Gastrocnemius medialis (tissue), 4 donors: ENCODE results near the gene RNF224. TPM values are rescaled to one million over a fixed set of nuclear protein-coding genes. Genes with fewer than 3 reads are reported as not detected.
A peak's percentile ranks its signal among the peaks of the same experiment; 100 is the strongest.

Experiments used
- ATAC-seq, 2 donors: fragments of 150-250 bp; one replicate each; pipeline ENCODE4 v1.9.1; 2016
- DNase-seq, 2 donors: peaks; one replicate each; pipeline ENCODE4 v3.0.0-alpha.2; 2019
- H3K27ac ChIP-seq, 4 donors: fragments of 200-600 bp; sonication (generic); 1 replicate in 1 of 4; 2 replicates in 3 of 4; pipeline ENCODE4 v1.5.1; 2016 to 2018; ENCODE audit warnings: mild to moderate bottlenecking in 2 of 4, moderate library complexity in 1 of 4
- H3K27me3 ChIP-seq, 3 donors: fragments of 200-600 bp; sonication (generic) in 2 of 3; 1 replicate in 1 of 3; 2 replicates in 2 of 3; pipeline versions ENCODE4 v1.5.1 to v1.6.0; 2016 to 2019; ENCODE audit warnings: mild to moderate bottlenecking in 1 of 3, moderate library complexity in 1 of 3
- H3K36me3 ChIP-seq, 2 donors: fragments of 200-600 bp; sonication (generic) in 1 of 2; one replicate each; pipeline ENCODE4 v1.5.1; 2017 to 2018
- H3K4me1 ChIP-seq, 2 donors: fragments of 200-600 bp; sonication (generic) in 1 of 2; one replicate each; pipeline ENCODE4 v1.5.1; 2016 to 2017; ENCODE audit warnings: mild to moderate bottlenecking in 2 of 2
- H3K4me3 ChIP-seq, 4 donors: fragments of 200-600 bp; sonication (generic) in 3 of 4; 1 replicate in 1 of 4; 2 replicates in 3 of 4; pipeline ENCODE4 v1.5.1; 2016 to 2019; ENCODE audit warnings: mild to moderate bottlenecking in 2 of 4
- H3K9me3 ChIP-seq, 3 donors: fragments of 200-600 bp; sonication (generic) in 2 of 3; 1 replicate in 1 of 3; 2 replicates in 2 of 3; pipeline ENCODE4 v1.5.1; 2016 to 2019
- CTCF ChIP-seq, 5 experiments: fragments of 450-650 bp in 3 of 5; fragments of 200-600 bp in 2 of 5; sonication (generic) in 2 of 5; IDR thresholded peaks in 4 of 5; conservative IDR thresholded peaks in 1 of 5; 1 replicate in 4 of 5; 2 replicates in 1 of 5; pipeline ENCODE4 v1.5.1; 2016 to 2019; ENCODE audit warnings: antibody characterized with exemption in 5 of 5, mild to moderate bottlenecking in 3 of 5, moderate library complexity in 3 of 5
- POLR2A ChIP-seq, 2 donors: fragments of 450-650 bp; IDR thresholded peaks; one replicate each; pipeline ENCODE4 v1.6.1; 2017; ENCODE audit warnings: antibody characterized with exemption in 2 of 2, mild to moderate bottlenecking in 2 of 2, moderate library complexity in 2 of 2
- in situ Hi-C, 4 donors: fragments of 200-750 bp; cut with MboI; loops; one replicate each; pipeline versions ENCODE4 v1.15.0 to v1.8.0; 2017; ENCODE audit warnings: low sequenced_read_pairs in 4 of 4
- intact Hi-C: fragments of 100-400 bp; cut with DNase I; formaldehyde crosslinking; loops from one replicate; pipeline ENCODE4 v1.15.1; 2023; ENCODE audit warnings: low total_unique reads
- total RNA-seq, 4 donors: library from RNA; depleted of rRNA; stranded (reverse); fragments of >200 nt; gene quantifications; one replicate each; pipeline versions ENCODE4 v1.1.0 to v1.2.3, GENCODE V29; 2016

RNF224 gene
- total RNA-seq, 4 donors from 2014 or later, result not detected

- peaks cover 12 to 39% (median 19%) of the 10 kb centered on the region in 3 donors for H3K27me3 ChIP-seq
- TF ChIP-seq POLR2A (IDR thresholded peaks at IDR 0.05), result no peak
- no peak for TF ChIP-seq CTCF (IDR thresholded peaks at IDR 0.05 in 4 of 5, conservative IDR thresholded peaks at IDR 0.05 in 1 of 5)
- H3K4me1 ChIP-seq, result peaks cover 32 to 39% of the 10 kb centered on the region in 2 donors
- H3K36me3 ChIP-seq, result no peaks in the 10 kb centered on the region
- intact Hi-C loops, result loop anchor here (10.0 kb wide), 1 partner anchor 449 kb away; no protein-coding TSS in a partner anchor
- no peak overlapping the region for H3K27ac ChIP-seq
- in situ Hi-C loops, result loop anchor here in 2 of 4 donors (10.0 kb wide), 1 partner anchor 119 kb away; the partner anchor contains the start of gene DPP7 (in 2 of the 2)
- H3K9me3 ChIP-seq, result no peaks in the 10 kb centered on the region
- no peak overlapping the region for H3K4me3 ChIP-seq
- no peak for ATAC-seq
- no peak for DNase-seq
These were observed 6.9 kb downstream of the RNF224 start for GRCh38 chr9:137234055-137234697.

- no peak for TF ChIP-seq CTCF (IDR thresholded peaks at IDR 0.05 in 4 of 5, conservative IDR thresholded peaks at IDR 0.05 in 1 of 5)
- no peak for TF ChIP-seq POLR2A (IDR thresholded peaks at IDR 0.05)
- peaks cover 5 to 32% (median 13%) of the 10 kb centered on the region in 3 donors for H3K27me3 ChIP-seq
- DNase-seq, result no peak
- H3K9me3 ChIP-seq, result no peaks in the 10 kb centered on the region
- ATAC-seq, result no peak
- intact Hi-C loops (loop anchor here (10.0 kb wide), 1 partner anchor 450 kb away; no protein-coding TSS in a partner anchor), in situ Hi-C loops (loop anchor here in 2 of 4 donors (10.0 kb wide), 1 partner anchor 120 kb away; the partner anchor contains the start of gene DPP7 (in 2 of the 2))
- H3K4me3 ChIP-seq, result no peak overlapping the region
- peaks cover 38 to 45% of the 10 kb centered on the region in 2 donors for H3K4me1 ChIP-seq
- H3K27ac ChIP-seq, result no peak overlapping the region
- H3K36me3 ChIP-seq, result no peaks in the 10 kb centered on the region
These were observed 7.6 kb downstream of the RNF224 start for GRCh38 chr9:137234758-137235423.

- Histone ChIP-seq H3K4me1 (peaks cover 38 to 47% of the 10 kb centered on the region in 2 donors), H3K27ac (no peak overlapping the region), H3K9me3 (no peaks in the 10 kb centered on the region), H3K4me3 (peak overlapping the region; percentile 34 to 50 (median 41)), H3K36me3 (no peaks in the 10 kb centered on the region), H3K27me3 (peaks cover 3 to 25% (median 6%) of the 10 kb centered on the region in 3 donors)
- TF ChIP-seq POLR2A (IDR thresholded peaks at IDR 0.05), result no peak
- TF ChIP-seq CTCF (IDR thresholded peaks at IDR 0.05 in 4 of 5, conservative IDR thresholded peaks at IDR 0.05 in 1 of 5), result no peak
- no peak for DNase-seq
- no peak for ATAC-seq
- intact Hi-C loops, result loop anchor here (2.0 to 10.0 kb wide), 2 partner anchors 27 to 451 kb away; no protein-coding TSS in a partner anchor
- in situ Hi-C loops, result loop anchor here in 2 of 4 donors (10.0 kb wide), 1 partner anchor 121 kb away; the partner anchor contains the start of gene DPP7 (in 2 of the 2)
These were observed 8.3 kb downstream of the RNF224 start for GRCh38 chr9:137235424-137236237.

- TF ChIP-seq POLR2A (IDR thresholded peaks at IDR 0.05), result no peak
- peak; percentile 98 to 100 (median 99) for TF ChIP-seq CTCF (IDR thresholded peaks at IDR 0.05 in 4 of 5, conservative IDR thresholded peaks at IDR 0.05 in 1 of 5)
- no peaks in the 10 kb centered on the region for H3K9me3 ChIP-seq
- H3K4me1 ChIP-seq, result peaks cover 38 to 47% of the 10 kb centered on the region in 2 donors
- intact Hi-C loops, result loop anchor here (2.0 to 10.0 kb wide), 2 partner anchors 26 to 452 kb away; no protein-coding TSS in a partner anchor
- peak overlapping the region; percentile 34 to 50 (median 41) for H3K4me3 ChIP-seq
- H3K27me3 ChIP-seq, result peaks cover 0 to 19% (median 0%) of the 10 kb centered on the region in 3 donors
- ATAC-seq (peak; percentile 17 to 27), DNase-seq (peak; percentile 76 to 85)
- in situ Hi-C loops, result loop anchor here in 2 of 4 donors (10.0 kb wide), 1 partner anchor 122 kb away; the partner anchor contains the start of gene DPP7 (in 2 of the 2)
- H3K36me3 ChIP-seq, result no peaks in the 10 kb centered on the region
- peak overlapping the region; percentile 63 to 79 (median 78) for H3K27ac ChIP-seq
These were observed 9.1 kb downstream of the RNF224 start for GRCh38 chr9:137236238-137236935.
